HG03575 (cell line): ENCODE data around the gene HS3ST6.
"Not testable (repeated sequence)": the region's sequence is repeated elsewhere in the genome, so short reads cannot be mapped to it uniquely, and the experiment has no call there.

Experiments used
- ATAC-seq: cut with Tn5 transposase; IDR thresholded peaks from one replicate; pipeline ENCODE4 v1.9.1; 2021; ENCODE audit not compliant: unreplicated experiment, insufficient number of reproducible peaks, low FRiP score; ENCODE audit errors: extremely low read depth

The HS3ST6 gene

DNA sequence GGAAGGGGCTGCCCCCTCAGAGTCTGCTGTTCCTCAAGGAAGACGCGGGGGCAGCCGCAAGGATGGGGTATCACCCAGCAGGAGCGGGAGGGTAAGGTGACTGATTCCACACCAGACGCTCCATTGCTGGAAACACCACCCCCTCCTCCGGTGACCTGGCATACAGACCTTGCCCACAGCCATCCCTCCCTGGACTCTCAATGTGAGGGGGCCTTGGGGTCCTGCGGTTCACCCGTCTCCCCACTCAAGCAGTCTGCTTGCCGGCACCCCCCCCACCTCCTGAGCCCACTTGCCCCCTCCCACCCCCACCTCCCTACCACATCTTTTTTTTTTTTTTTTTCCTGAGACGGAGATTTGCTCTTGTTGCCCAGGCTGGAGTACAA, 12.1 kb upstream of the HS3ST6 start:
- ATAC-seq, result no peak

DNA sequence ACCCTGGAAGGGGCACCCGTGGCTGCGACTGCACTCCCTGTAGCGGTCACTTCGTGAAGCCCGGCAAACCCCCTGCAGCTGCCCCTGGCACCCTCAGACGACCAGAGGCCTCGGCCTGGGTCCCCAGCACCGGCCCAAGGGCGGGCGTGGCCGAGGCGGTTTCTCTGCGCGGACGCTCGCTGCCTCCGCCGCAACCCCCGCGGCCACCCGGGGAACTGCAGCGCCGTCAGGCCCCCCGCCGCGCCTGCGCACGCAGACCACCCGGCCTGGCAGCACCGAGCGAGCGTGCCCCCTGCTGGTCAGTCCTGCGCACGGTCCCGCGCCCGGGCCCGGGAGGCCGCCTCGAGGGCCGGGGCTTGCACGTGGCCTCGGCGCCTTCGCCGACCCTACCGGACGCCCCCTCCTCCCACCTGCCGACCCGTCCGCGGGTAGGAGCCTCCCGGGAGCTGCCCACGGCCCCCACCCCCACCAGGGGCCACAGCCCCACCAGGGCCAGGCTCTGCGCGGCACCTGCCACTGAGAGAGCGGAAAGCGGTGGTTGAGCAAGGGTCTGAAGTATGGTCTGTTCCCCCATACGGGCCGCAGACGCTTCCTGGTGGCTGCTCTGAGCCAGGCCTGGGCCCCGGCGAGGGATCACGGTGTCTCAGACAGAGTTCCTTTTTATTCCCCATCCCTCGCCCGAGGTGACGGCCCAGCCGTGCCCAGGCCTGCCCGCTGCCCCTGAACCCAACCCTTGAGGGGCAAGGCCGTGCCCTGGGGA, 11.5 kb upstream of the HS3ST6 start:
- no peak for ATAC-seq

DNA sequence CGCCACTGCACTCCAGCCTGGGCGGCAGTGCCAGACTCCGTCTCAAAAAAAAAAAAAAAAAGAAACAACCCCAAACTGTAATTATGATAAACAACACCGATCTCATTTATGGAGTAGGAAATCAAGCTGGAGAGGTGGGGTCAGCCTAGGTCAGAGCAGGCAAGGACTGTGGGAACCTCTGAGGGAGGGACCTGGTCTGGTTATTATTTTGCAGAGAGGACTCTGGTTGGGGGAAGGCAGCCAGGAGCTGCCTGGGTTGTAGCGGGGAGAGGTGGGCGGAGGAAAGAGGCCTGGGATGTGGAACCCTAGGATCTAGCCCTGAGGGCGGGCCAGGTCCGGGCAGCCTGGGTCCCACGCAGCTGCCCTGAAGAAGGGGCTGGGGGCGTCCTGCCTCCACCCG, 10.9 kb upstream of the HS3ST6 start:
- ATAC-seq, result no peak

DNA sequence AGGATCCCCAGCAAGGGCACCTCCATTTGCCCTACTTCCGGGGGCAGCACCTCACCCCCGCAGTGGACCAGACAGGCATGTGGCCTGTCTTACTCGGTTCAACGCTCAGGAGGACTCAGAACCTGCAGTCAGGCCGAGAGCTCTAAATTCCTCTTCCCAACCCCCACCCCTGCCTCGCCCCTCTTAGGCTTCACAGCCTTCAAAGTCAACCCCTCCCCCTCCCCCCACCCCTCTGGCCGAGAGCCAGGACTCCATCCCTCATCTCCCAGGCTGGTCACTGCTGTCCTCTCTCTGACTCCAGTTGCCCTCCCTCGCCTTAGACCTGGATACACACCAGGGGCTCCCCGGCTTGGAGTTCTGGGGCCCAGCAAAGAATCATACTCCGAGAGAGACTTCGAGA, 8.1 kb upstream of the HS3ST6 start:
- ATAC-seq, result no peak

DNA sequence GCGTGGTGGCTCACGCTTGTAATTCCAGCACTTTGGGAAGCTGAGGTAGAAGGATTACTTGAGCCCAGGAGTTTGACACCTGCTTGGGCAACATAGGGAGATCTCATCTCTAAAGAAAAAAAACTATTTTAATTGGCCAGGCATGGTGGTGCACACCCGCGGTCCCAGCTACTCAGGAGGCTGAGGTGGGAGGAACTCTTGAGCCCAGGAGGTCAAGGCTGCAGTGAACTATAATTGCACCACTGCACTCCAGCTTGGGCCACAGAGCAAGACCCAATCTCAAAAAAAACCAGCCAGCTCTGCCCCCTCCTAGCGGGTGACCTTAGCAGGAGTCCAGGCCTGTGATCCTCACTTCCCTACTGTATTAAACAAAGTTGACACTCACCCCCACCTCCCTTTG, 5.9 kb upstream of the HS3ST6 start:
- ATAC-seq, result no peak

DNA sequence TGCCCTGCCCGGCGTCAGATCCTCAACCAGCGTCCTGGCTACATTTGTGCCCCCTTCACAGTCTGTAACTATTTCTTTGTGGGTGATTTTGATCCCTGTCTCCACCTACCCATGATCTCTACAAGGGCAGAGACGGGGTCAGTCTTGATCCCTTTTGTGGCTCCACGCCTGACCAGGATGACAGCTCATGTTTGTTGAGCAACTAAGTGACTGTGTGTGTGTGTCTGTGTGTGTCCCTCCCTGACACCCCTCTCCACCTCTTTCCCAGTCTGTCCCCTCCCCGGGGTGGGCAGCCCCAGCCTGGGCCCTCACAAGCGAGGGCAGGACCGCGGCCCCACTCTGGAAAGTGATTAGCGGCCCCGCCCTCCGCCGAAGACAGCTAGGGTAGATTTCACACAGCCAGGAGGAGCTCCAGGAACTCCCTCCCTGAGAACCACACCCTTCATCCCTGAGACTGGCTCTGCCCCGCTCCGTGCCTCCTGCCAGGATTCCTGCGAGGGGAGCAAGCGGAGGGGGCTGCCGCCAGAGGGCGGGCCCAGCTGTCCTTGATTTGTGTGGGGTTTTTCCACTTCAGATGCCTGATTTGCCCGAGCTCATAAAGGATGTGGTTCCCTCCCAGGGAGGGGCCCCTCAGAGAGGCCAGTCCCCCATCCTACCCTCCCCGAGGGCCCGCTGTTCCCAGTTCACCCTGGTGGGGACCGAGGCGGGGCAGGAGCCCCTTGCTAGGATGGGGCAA, 5.3 kb upstream of the HS3ST6 start:
- no peak for ATAC-seq

DNA sequence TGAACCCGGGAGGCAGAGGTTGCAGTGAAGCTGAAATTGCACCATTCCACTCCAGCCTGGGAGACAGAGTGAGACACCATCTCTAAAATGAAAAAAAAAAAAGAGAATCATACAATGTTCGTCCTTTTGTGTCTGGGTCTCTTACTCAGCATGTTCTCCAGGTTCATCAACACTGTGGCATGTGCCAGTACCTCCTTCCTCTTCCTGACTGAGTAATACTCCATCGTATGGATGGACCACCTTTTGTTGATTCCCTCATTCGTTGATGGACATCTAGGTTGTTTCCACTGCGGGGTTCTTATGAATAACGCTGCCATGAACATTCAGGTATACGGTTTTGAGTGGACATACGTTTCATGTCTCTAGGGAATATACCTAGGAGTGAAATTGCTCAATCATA, 4.1 kb upstream of the HS3ST6 start:
- no peak for ATAC-seq

DNA sequence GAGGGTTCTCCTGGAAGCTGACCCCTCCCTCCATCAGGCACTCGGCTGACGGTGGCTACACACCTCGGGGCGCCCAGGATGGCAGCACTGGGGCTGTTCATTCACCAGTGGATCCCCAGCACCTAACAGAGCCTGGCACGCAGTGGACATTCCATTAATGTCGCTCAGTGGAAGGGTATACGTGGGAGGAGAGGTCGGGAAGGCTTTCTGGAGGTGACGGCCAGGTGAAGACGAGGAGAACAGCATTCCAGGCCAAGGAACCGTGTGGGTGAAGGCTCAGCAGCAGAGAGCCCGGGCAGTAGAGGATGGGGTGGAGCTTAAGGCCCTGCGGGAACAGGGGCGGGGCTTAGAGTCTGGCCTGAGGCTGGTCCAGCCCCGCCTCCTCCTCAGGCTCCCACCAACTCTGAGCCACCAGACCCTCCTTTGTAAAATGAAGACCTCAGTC, 2.5 kb upstream of the HS3ST6 start:
- no peak for ATAC-seq

DNA sequence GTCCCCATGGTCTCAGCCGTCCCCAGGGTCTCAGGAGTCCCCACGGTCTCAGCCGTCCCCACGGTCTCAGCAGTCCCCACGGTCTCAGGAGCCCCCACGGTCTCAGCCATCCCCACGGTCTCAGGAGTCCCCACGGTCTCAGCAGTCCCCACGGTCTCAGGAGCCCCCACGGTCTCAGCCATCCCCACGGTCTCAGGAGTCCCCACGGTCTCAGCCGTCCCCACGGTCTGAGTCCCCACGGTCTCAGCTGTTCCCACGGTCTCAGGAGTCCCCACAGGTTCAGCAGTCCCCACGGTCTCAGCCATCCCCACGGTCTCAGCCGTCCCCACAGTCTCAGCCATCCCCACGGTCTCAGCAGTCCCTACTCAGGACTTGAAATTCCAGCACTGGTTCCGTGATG, 1.9 kb upstream of the HS3ST6 start:
- ATAC-seq, result not testable (repeated sequence)

DNA sequence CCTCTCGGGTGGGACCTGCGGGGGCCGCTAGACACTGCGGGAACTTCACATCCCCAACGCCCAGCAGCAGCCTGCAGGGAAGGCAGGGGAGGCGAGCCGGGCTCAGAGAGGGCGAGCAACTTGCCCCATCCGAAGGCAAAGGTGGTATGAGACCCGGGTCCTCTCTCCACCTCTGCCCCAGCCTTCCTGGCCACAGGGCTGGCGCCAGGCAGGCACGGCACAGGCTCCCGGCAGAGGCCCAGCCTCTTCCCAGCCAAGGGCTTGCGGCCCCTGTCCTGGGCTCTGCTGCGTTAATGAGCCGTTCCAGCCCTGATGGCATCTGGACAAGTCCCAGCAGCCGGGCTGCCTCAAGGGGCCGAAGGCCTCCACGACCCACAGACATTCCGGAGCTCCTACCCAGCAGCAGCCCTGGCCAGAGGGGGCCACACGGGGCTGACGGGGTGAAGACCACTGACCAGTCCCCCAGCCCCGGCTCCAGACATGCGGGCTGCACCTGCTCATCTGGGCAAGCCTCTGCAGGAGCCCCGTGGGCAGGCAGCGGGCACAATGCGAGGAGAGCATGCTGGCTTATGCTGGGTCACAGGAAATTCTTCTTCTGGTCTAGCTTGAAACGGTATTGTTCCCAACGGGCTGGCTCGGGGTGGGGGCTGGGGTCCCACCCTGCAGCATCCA, 1.2 kb upstream of the HS3ST6 start:
- no peak for ATAC-seq

DNA sequence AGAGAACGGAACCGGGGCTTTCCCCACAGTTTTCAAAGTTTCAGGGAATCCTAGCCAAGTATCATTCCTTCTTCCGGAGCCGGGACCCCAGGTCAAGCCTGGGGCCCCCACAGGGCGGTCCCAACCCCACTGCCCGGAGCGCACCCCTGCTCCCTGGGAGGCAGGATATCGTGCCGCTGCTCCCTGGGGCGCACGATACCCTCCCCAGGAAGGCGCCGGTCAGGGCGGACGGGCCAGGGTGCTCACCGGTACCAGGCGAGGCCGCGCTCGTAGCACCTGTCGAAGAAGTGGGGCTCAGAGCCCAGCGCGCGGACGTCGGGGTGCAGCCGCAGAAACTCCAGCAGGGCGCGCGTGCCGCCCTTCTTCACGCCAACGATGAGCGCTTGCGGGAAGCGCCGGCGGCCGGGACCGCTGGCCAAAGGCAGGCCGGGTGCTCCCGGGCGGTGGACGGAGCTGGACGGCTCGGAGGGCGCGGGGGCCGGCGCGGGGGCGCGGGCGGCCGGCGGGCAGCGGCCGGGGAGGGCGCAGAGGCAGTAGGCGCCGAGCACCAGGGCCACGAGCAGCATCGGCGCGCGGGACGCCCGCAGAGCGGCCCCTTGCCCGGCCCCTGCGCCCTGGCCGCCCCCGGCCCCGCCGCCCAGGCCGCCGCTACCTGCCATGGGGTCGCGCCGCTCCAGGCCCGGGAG, 407 bp downstream of the HS3ST6 start:
- no peak for ATAC-seq

DNA sequence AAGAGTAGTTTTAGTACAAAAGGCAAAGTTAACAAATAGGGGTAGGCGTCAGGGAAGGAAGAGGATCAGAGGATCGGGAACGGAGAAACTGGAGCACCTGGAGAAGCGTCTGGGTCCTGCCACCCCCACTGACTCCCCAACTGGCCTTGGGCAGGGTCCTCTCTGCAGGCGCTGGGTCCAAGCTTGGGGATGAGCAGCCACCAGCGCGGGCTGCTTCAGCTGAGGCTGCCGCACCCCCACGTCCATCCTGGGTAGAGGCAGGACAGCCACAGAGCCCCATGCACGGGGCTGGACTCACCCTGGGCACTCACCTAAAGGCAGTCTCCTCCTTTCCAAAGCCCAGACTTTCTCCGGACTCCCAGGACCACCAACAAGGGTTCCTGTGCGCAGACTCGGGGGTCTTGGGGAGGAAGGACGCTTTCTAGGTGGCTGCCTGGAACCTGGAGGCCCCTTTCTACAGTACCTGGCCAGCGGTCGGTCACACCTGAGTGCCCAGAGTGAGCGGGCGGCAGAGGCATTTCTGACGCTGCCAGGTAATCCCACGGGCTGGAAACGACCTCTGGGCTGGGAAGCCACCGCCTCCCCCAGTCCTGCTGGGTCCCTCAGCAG, 1.1 kb downstream of the HS3ST6 start:
- no peak for ATAC-seq

DNA sequence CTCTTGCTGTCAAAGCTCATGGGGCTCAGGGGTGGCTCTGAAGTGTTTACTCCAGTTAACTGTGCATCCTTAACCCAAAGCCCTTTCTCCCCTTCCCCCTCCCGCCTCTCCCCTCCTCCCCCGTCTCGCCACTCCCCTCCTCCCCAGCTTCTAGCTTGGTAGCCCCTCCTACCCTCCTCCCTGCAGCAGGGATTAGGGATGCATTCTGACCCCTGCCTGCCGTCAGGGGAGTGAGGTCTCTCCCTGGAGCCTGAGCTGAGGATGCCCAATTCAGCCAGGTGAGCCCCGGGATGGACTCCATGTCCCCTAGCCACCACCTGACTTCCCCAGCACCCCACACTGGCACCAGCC, 1.6 kb downstream of the HS3ST6 start:
- no peak for ATAC-seq

DNA sequence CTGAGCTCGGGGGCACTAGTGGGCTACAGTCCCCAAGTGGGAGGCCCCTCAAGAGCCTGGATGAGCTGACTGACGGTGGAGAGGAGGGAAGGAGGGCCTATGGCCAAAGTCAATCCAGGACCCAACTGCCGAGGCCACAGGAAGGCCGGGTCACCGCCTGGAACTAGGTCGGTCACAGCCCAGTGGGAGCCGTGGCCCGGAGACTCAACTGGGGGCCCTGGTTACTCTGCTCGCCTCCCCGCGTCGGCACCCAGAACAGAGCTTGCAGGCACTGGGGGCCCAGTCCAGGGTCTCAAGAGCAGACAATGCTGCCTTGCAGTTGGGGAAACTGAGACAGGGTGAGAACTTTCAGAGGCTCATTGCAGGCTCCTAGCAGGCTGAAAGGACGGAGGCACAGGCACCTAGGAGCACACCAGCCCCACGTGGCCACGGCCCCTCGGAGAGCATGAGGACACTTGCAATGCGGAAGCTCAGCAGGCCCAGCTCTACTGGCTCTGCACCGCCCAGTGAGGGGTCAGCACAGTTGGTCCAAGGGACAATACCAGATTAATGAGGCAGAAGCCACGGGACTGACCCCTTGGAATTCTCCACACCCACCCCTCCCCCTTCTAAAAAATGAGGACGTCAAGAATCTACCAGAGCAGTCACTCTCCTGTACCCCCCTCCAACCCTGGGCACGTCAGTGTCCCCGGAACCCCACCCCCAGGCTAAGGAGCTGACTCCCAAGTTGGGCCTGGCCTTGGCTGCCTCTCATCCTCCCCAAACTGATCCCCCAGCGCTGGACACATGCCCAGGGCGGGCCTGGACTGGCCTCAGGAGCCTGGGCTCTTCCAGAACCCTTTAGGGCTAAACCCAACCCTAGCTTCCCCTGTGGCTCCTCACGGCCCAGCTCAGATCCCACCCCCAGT, 2.2 kb downstream of the HS3ST6 start:
- ATAC-seq, result no peak

DNA sequence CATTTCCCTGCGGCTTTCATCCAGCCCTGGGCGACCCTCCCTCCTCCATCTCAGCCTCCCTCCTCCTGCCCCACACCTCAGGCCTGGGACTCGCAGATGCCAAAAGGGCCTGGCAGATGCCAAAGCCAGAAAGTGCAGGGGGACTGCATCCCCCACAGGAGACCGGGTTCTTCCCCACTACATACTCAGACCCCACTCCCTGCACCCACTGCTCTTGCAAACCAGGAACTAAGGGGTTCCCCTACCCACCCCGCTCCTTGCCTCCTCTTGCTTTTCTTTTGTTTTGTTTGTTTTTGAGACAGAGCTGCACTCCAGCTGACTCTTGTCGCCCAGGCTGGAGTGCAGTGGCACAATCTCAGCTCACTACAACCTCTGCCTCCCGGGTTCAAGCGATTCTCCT, 3.2 kb downstream of the HS3ST6 start:
- ATAC-seq, result no peak

DNA sequence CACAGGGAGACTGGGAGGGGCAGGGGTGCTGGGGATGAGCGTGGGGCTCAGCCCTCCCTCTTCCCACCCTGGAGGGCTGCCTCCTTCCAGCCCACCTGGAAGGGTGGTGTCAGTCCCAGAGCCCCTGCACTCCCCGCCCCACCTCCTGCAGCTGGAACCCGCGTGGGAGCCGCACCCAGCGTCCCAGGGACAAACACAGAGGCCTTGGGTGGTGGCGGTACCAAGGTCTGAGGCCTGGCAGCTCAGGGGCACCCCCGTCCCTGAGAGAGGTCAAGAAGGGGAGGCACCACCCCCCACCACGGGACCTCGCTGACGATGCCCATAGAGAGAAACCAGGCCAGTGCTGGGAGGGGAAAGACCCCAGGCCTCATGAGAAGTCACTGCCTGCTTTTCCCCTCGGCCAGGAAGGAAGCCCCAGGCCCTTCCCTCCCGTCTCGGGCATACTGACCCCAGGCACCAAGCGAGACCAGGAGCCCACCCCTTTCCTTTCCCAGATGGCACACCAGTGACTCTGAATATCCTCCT, 4.1 kb downstream of the HS3ST6 start:
- ATAC-seq, result no peak

DNA sequence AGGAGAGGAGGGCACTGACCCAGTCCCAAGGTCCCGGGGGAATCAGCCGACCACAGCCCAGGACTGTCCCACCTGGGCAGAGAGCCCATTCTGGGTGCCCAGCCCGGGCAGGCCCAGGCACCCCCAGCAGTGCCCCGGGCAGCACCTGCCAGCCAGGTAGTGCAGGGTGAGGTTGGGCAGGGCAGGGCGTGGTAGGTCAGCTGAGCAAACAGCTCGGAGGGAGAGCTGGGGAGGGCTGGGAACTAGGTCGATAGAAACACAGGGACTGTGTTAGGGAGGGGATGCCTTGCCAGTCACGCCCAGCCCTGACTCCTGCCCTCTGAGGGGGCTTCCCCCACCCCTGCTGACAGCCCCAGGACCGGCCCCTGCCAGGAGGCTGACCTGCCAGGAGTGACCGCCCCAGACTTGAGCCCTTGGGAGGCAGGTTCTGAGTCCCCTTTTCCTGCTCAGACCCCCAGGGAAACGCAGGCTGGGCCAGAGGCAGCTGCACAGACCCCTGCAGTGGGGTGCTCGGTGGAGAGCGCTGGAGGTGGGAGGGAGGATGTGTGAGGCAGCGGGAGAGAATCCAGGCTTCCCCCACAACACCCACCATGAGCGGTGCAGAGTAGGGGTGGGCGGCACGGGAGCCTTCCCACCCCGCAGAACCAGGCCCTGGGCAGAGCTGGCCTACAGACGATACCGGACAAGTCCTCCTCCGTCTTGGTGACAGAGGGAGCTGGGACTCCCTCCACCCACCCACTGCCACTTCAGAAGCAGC, 4.7 kb downstream of the HS3ST6 start:
- ATAC-seq, result no peak

DNA sequence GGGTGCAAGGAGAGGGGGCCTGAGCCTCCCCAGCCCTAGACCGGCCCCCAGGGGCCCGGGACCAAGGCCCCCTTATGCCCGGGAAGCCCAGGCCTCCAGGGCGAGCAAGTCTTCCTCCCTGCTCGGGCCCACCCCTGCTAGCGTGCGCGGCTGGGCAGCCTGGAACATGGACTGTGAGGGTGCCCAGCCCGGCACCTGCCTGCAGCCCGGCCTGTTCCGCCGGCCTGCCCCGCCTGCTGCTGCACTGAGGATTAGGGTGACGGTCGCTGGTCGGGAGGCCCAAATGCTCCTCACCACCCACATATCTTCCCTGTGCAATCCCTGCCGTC, 6.0 kb downstream of the HS3ST6 start:
- ATAC-seq, result no peak
